ENCODE measurements around the gene FUBP3. TPM values are rescaled to one million over a fixed set of nuclear protein-coding genes. Genes with fewer than 3 reads are reported as not detected.

FUBP3 gene
- polyA plus RNA-seq, 1 donor (not counting 4 experiments of a cell fraction or from before 2014, with no cell fraction given): 39.1 TPM

DNA sequence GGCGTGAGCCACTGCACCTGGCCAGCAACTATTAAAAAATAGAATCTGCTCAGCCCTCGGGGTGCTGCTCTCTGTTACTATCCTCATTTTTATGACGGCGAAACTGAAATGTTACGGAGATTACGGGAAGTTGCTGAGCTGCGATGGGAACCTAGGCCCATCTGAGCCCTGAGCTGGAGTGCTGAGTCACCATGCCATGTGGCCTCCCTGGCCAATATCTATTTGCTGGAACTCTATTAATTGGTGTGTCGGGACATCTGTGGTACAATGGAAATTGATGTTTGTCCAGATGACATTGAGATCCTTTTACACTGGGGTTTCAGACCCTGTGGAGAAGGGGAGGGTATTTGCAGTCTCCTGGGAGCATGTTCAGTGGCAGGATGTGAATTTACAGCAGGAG is 93.1 kb downstream of the FUBP3 start:
- H3K9ac ChIP-seq (ENCODE audit: control insufficient read depth, extremely low read depth, insufficient read depth, low read length): no peak overlapping the region
- H3K36me3 ChIP-seq (ENCODE audit: control insufficient read depth in 2 of 2, extremely low read depth in 1 of 2, insufficient read depth in 2 of 2, low read length in 2 of 2): no peaks in the 10 kb centered on the region
- H3K4me3 ChIP-seq (ENCODE audit: control insufficient read depth in 2 of 3, extremely low read depth in 1 of 3, insufficient read depth in 2 of 3, low read depth in 1 of 3, low read length in 3 of 3): no peak overlapping the region
- no peak for TF ChIP-seq EZH2 (IDR thresholded peaks at IDR 0.05; ENCODE audit: low read length)
- TF ChIP-seq, protein P1, sequence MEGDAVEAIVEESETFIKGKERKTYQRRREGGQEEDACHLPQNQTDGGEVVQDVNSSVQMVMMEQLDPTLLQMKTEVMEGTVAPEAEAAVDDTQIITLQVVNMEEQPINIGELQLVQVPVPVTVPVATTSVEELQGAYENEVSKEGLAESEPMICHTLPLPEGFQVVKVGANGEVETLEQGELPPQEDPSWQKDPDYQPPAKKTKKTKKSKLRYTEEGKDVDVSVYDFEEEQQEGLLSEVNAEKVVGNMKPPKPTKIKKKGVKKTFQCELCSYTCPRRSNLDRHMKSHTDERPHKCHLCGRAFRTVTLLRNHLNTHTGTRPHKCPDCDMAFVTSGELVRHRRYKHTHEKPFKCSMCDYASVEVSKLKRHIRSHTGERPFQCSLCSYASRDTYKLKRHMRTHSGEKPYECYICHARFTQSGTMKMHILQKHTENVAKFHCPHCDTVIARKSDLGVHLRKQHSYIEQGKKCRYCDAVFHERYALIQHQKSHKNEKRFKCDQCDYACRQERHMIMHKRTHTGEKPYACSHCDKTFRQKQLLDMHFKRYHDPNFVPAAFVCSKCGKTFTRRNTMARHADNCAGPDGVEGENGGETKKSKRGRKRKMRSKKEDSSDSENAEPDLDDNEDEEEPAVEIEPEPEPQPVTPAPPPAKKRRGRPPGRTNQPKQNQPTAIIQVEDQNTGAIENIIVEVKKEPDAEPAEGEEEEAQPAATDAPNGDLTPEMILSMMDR (optimal IDR thresholded peaks at IDR 0.05 in 1 of 3, IDR thresholded peaks at IDR 0.05 in 1 of 3, conservative IDR thresholded peaks at IDR 0.05 in 1 of 3; ENCODE audit: extremely low read depth in 1 of 3, insufficient read depth in 2 of 3, low read length in 3 of 3): no peak
- H3K4me1 ChIP-seq (ENCODE audit: control insufficient read depth, extremely low read depth, insufficient read depth, low read length): no peaks in the 10 kb centered on the region
- no peak overlapping the region for H3K4me2 ChIP-seq (ENCODE audit: control insufficient read depth, extremely low read depth, insufficient read depth, low read depth, low read length)
- DNase-seq (ENCODE audit: low read depth, low spot score) (no peak), FAIRE-seq (no peak)
- no peak overlapping the region for H2AFZ ChIP-seq (ENCODE audit: control insufficient read depth, low read length)
- no peaks in the 10 kb centered on the region for H3K9me3 ChIP-seq (ENCODE audit: control insufficient read depth, low read depth, low read length)
- H3K27ac ChIP-seq (ENCODE audit: control insufficient read depth, insufficient read depth, low read length): no peak overlapping the region
- H3K79me2 ChIP-seq (ENCODE audit: control insufficient read depth, insufficient read depth, low read length): no peaks in the 10 kb centered on the region
- H3K9me1 ChIP-seq (ENCODE audit: control insufficient read depth, extremely low read depth, insufficient read depth, low read length): no peaks in the 10 kb centered on the region
- no peaks in the 10 kb centered on the region for H4K20me1 ChIP-seq (ENCODE audit: control insufficient read depth, extremely low read depth, insufficient read depth, low read length)
- dilution Hi-C loops (cut with MboI; ENCODE audit: extremely low pct_ligation_motif_present, low sequenced_read_pairs): no loop called here
- peaks cover 13% of the 10 kb centered on the region for H3K27me3 ChIP-seq (ENCODE audit: control insufficient read depth, extremely low read depth, insufficient read depth, low read length)

DNA sequence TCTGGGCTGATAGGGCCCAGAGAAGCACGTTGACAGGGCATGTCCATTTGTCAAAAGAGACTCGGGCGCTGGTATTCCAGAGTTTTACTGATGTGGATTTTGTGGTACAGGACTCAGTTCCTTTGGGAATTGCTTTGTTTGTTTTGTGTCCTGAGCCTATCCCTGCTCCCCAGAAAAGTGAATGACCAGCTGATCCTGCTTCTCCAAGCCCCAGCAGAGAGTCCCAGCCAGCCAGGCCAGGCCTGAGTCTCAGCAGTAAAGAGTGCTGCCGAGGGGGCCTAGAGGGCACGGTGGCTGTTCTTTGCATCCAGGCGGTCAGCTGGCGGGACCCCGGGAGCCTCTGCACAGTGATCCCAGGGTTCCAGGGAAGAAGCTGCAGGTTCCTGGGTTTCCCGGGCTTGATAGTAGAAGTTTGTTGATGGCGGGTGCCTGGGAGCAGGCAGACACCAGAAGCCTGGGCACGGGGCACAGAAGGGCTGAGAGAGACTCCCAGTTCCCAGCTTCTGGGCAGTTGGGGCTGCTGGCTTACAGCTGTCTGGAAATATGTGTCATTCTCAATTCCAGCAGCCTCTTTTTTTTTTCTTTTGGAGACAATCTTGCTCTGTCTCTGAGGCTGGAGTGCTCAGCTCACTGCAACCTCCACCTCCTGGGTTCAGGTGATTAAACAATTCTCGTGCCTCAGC is 93.7 kb downstream of the FUBP3 start:
- peaks cover 7% of the 10 kb centered on the region for H3K27me3 ChIP-seq (ENCODE audit: control insufficient read depth, extremely low read depth, insufficient read depth, low read length)
- dilution Hi-C loops (cut with MboI; ENCODE audit: extremely low pct_ligation_motif_present, low sequenced_read_pairs): no loop called here
- H3K9ac ChIP-seq (ENCODE audit: control insufficient read depth, extremely low read depth, insufficient read depth, low read length): no peak overlapping the region
- H3K4me2 ChIP-seq (ENCODE audit: control insufficient read depth, extremely low read depth, insufficient read depth, low read depth, low read length): no peak overlapping the region
- TF ChIP-seq, protein P1 (optimal IDR thresholded peaks at IDR 0.05 in 1 of 3, IDR thresholded peaks at IDR 0.05 in 1 of 3, conservative IDR thresholded peaks at IDR 0.05 in 1 of 3; ENCODE audit: extremely low read depth in 1 of 3, insufficient read depth in 2 of 3, low read length in 3 of 3): no peak
- TF ChIP-seq EZH2 (IDR thresholded peaks at IDR 0.05; ENCODE audit: low read length): no peak
- H4K20me1 ChIP-seq (ENCODE audit: control insufficient read depth, extremely low read depth, insufficient read depth, low read length): no peaks in the 10 kb centered on the region
- no peaks in the 10 kb centered on the region for H3K9me1 ChIP-seq (ENCODE audit: control insufficient read depth, extremely low read depth, insufficient read depth, low read length)
- H2AFZ ChIP-seq (ENCODE audit: control insufficient read depth, low read length): no peak overlapping the region
- DNase-seq (ENCODE audit: low read depth, low spot score): no peak
- no peak for FAIRE-seq
- no peak overlapping the region for H3K4me3 ChIP-seq (ENCODE audit: control insufficient read depth in 2 of 3, extremely low read depth in 1 of 3, insufficient read depth in 2 of 3, low read depth in 1 of 3, low read length in 3 of 3)
- H3K4me1 ChIP-seq (ENCODE audit: control insufficient read depth, extremely low read depth, insufficient read depth, low read length): no peaks in the 10 kb centered on the region
- no peaks in the 10 kb centered on the region for H3K79me2 ChIP-seq (ENCODE audit: control insufficient read depth, insufficient read depth, low read length)
- no peak overlapping the region for H3K27ac ChIP-seq (ENCODE audit: control insufficient read depth, insufficient read depth, low read length)
- no peaks in the 10 kb centered on the region for H3K36me3 ChIP-seq (ENCODE audit: control insufficient read depth in 2 of 2, extremely low read depth in 1 of 2, insufficient read depth in 2 of 2, low read length in 2 of 2)
- no peaks in the 10 kb centered on the region for H3K9me3 ChIP-seq (ENCODE audit: control insufficient read depth, low read depth, low read length)
